CD4-positive, alpha-beta T cell (primary cell): ENCODE data around the gene PKD2L1. TPM values are rescaled to one million over a fixed set of nuclear protein-coding genes. Genes with fewer than 3 reads are reported as not detected.
"Not testable (repeated sequence)": the region's sequence is repeated elsewhere in the genome, so short reads cannot be mapped to it uniquely, and the experiment has no call there.

ENCODE experiments used
- ATAC-seq: fragments of 200-7000 bp; cut with Tn5 transposase; one replicate; pipeline ENCODE4 v1.10.0; 2022; ENCODE audit warnings: mild to moderate bottlenecking; ENCODE audit not compliant: poor library complexity
- CTCF ChIA-PET: fragments of 350-600 bp; sonication (Branson Sonifier 250); formaldehyde crosslinking; loops from one replicate; lab custom pipeline; 2021; ENCODE audit warnings: antibody characterized with exemption, inconsistent platforms; lab: Charles Lee
- POLR2A ChIA-PET: fragments of 350-600 bp; sonication (Branson Sonifier 250); formaldehyde crosslinking; loops from one replicate; lab custom pipeline; 2021; ENCODE audit warnings: antibody characterized with exemption, inconsistent platforms; lab: Charles Lee
- DNase-seq, 14 experiments: peaks; one replicate each; pipeline ENCODE4 v3.0.0-alpha.2; 2013 to 2020; ENCODE audit warnings: mixed read lengths in 2 of 14
- H3K27ac ChIP-seq, 2 donors: one replicate each; pipeline versions ENCODE4 v1.5.1 to v1.7.0; 2013; ENCODE audit warnings: low read length in 2 of 2, low read depth in 1 of 2, mild to moderate bottlenecking in 1 of 2
- H3K27me3 ChIP-seq, 2 experiments: 1 replicate in 1 of 2; 2 replicates in 1 of 2; pipeline versions ENCODE4 v1.6.1 to v1.7.0; 2013; ENCODE audit warnings: low read length in 2 of 2, control low read depth in 1 of 2, mild to moderate bottlenecking in 1 of 2, moderate library complexity in 1 of 2; ENCODE audit not compliant: insufficient read depth in 2 of 2, control insufficient read depth in 1 of 2
- H3K36me3 ChIP-seq: one replicate; pipeline ENCODE4 v1.6.1; 2013; ENCODE audit warnings: low read length, control low read depth; ENCODE audit not compliant: insufficient read depth
- H3K4me1 ChIP-seq: one replicate; pipeline ENCODE4 v1.6.1; 2013; ENCODE audit warnings: low read length, control low read depth; ENCODE audit not compliant: insufficient read depth
- H3K4me3 ChIP-seq: one replicate; pipeline ENCODE4 v1.5.1; 2013; ENCODE audit warnings: mild to moderate bottlenecking, low read length, moderate library complexity
- H3K9me3 ChIP-seq, 2 experiments: 1 replicate in 1 of 2; 2 replicates in 1 of 2; pipeline versions ENCODE4 v1.6.1 to v1.7.0; 2013; ENCODE audit warnings: low read length in 2 of 2, mild to moderate bottlenecking in 2 of 2, control low read depth in 1 of 2, moderate library complexity in 1 of 2; ENCODE audit not compliant: control insufficient read depth in 1 of 2, insufficient read depth in 1 of 2
- H3K27ac Mint-ChIP-seq: one replicate; pipeline ENCODE4 v1.8.0; 2020; ENCODE audit warnings: mixed read lengths
- H3K27me3 Mint-ChIP-seq: one replicate; pipeline ENCODE4 v1.8.0; 2021; ENCODE audit warnings: mixed read lengths
- H3K36me3 Mint-ChIP-seq: one replicate; pipeline ENCODE4 v1.8.0; 2021; ENCODE audit warnings: low read depth, mixed read lengths
- H3K4me1 Mint-ChIP-seq: one replicate; pipeline ENCODE4 v1.8.0; 2021; ENCODE audit warnings: low read depth, mixed read lengths
- H3K4me3 Mint-ChIP-seq: one replicate; pipeline ENCODE4 v1.8.0; 2020; ENCODE audit warnings: mild to moderate bottlenecking, mixed read lengths
- H3K9me3 Mint-ChIP-seq: one replicate; pipeline ENCODE4 v1.8.0; 2020; ENCODE audit warnings: mixed read lengths
- intact Hi-C, 2 experiments: fragments of 100-400 bp; cut with DNase I in 1 of 2; cut with micrococcal nuclease in 1 of 2; formaldehyde crosslinking; loops; one replicate each; pipeline versions ENCODE4 v1.15.1 to v1.9.0; 2023 to 2025; cut with DNase I, micrococcal nuclease
- polyA plus RNA-seq, 2 donors: library from polyadenylated mRNA; unstranded; fragments of 120-200 nt; gene quantifications; one replicate each; pipeline ENCODE4 v1.2.1, GENCODE V29; 2013
- total RNA-seq, 174 experiments: library from RNA in 2 of 174; stranded (reverse) in 2 of 174; gene quantifications; one replicate each; pipeline ENCODE4 v1.2.3 and lab custom pipeline; 2021 to 2026
- TF ChIP-seq, protein P1 (sequence below): fragments of 200-600 bp; IDR thresholded peaks from one replicate; pipeline ENCODE4 v1.8.0; 2022; ENCODE audit warnings: antibody characterized with exemption, mild to moderate bottlenecking

The PKD2L1 gene
- total RNA-seq (not detected), total RNA-seq (lab: John Stamatoyannopoulos, UW) (0 to 0.32 (median 0) reads per million in 172 experiments)
- not detected for polyA plus RNA-seq (2013, experiment 1 of 2)
- 0.05 TPM for polyA plus RNA-seq (2013, experiment 2 of 2)

DNA sequence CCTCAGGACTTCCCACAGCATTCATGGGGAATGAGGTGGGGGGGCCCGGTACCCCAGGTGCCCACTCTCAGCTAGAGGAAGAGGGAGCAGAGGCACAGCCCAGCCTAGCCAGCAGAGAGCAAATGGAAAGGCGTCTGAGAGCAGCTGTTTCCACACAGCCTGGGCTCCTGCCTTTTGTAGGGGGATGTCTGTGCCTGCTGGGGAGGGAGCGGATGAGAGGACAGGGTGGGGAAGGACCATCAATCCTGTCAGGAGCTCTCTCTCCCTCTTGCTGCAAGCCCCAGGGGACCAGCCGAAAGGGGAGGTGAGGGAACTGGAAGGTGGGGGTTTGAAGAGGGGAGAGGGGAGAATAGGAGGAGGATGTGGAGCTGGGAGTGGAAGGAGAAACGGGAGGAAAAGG, at the start of gene PKD2L1:
PKD2L1 (minus strand) TSS at position 150 of the 400 bp plus-strand sequence; CDS start at position 25, 125 bp downstream.
- ChIA-PET CTCF (interaction anchor here (1.4 kb wide), 1 partner anchor 189 kb away, joined by 4 read pairs; no protein-coding TSS in a partner anchor), POLR2A (no interaction called here)
- H3K27me3 ChIP-seq, result peaks cover 0 to 3% of the 10 kb centered on the region in 2 experiments
- H3K36me3 ChIP-seq, result no peaks in the 10 kb centered on the region
- no peak within 1 kb of the TSS for H3K27ac Mint-ChIP-seq
- H3K27ac ChIP-seq, result no peak within 1 kb of the TSS
- no peak within 1 kb of the TSS for H3K4me3 Mint-ChIP-seq
- ATAC-seq (no peak), DNase-seq (no peak)
- TF ChIP-seq, protein P1, sequence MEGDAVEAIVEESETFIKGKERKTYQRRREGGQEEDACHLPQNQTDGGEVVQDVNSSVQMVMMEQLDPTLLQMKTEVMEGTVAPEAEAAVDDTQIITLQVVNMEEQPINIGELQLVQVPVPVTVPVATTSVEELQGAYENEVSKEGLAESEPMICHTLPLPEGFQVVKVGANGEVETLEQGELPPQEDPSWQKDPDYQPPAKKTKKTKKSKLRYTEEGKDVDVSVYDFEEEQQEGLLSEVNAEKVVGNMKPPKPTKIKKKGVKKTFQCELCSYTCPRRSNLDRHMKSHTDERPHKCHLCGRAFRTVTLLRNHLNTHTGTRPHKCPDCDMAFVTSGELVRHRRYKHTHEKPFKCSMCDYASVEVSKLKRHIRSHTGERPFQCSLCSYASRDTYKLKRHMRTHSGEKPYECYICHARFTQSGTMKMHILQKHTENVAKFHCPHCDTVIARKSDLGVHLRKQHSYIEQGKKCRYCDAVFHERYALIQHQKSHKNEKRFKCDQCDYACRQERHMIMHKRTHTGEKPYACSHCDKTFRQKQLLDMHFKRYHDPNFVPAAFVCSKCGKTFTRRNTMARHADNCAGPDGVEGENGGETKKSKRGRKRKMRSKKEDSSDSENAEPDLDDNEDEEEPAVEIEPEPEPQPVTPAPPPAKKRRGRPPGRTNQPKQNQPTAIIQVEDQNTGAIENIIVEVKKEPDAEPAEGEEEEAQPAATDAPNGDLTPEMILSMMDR, result no peak
- H3K4me1 ChIP-seq, result peaks cover 5% of the 10 kb centered on the region
- peaks cover 16% of the 10 kb centered on the region for H3K27me3 Mint-ChIP-seq
- peaks cover 6% of the 10 kb centered on the region for H3K4me1 Mint-ChIP-seq
- H3K9me3 ChIP-seq, result no peaks in the 10 kb centered on the region
- H3K9me3 Mint-ChIP-seq, result no peaks in the 10 kb centered on the region
- intact Hi-C loops, result no loop called here
- H3K4me3 ChIP-seq, result no peak within 1 kb of the TSS
- H3K36me3 Mint-ChIP-seq, result no peaks in the 10 kb centered on the region

DNA sequence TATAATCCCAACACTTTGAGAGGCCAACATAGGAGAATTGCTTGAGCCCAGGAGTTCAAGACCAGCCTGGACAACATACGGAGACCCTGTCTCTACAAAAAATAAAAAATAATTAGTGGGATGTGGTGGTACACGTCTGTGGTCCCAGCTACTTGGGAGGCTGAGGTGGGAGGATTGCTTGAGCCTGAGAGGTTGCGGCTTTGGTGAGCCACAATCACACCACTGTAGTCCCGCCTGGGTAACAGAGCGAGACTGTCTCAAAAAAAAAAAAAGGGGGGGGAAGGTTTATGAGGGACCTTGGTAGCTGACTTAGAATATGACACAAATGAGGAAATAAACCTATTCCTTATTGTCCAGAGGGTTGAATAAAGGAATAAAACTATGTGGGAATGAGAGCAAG, 47.8 kb upstream of the PKD2L1 start:
- Histone ChIP-seq H3K27ac (no peak overlapping the region), H3K9me3 (no peaks in the 10 kb centered on the region), H3K36me3 (no peaks in the 10 kb centered on the region), H3K4me1 (peaks cover 20% of the 10 kb centered on the region), H3K27me3 (no peaks in the 10 kb centered on the region), H3K4me3 (no peak overlapping the region)
- POLR2A ChIA-PET, result no interaction called here
- intact Hi-C loops, result no loop called here
- Mint-ChIP-seq H3K4me3 (no peak overlapping the region), H3K27me3 (no peaks in the 10 kb centered on the region), H3K4me1 (no peaks in the 10 kb centered on the region), H3K27ac (no peak overlapping the region), H3K9me3 (no peaks in the 10 kb centered on the region), H3K36me3 (peaks cover 12% of the 10 kb centered on the region)
- TF ChIP-seq, protein P1, result no peak
- DNase-seq (no peak), ATAC-seq (no peak)
- CTCF ChIA-PET, result no interaction called here

GRCh38 chr10:100376656-100377055, 46.6 kb upstream of the PKD2L1 start:
- ATAC-seq, H3K27ac Mint-ChIP-seq, CTCF ChIA-PET, H3K27ac ChIP-seq, DNase-seq, H3K27me3 ChIP-seq, H3K4me3 Mint-ChIP-seq, H3K9me3 Mint-ChIP-seq, H3K4me1 Mint-ChIP-seq, POLR2A ChIA-PET, H3K9me3 ChIP-seq, intact Hi-C loops, H3K36me3 ChIP-seq, H3K36me3 Mint-ChIP-seq, H3K27me3 Mint-ChIP-seq, H3K4me3 ChIP-seq: not testable (repeated sequence)
- H3K4me1 ChIP-seq, result peaks cover 30% of the 10 kb centered on the region

- H3K27ac ChIP-seq, intact Hi-C loops, H3K36me3 ChIP-seq: not testable (repeated sequence)
Measured at GRCh38 chr10:100374677-100375353, 44.8 kb upstream of the PKD2L1 start.

More at GRCh38 chr10:100374677-100375353, 44.8 kb upstream of the PKD2L1 start:
- H3K27me3 Mint-ChIP-seq, H3K27ac Mint-ChIP-seq, H3K27me3 ChIP-seq, CTCF ChIA-PET, H3K9me3 ChIP-seq, H3K9me3 Mint-ChIP-seq, ATAC-seq, DNase-seq, POLR2A ChIA-PET, H3K4me3 Mint-ChIP-seq, H3K36me3 Mint-ChIP-seq, H3K4me3 ChIP-seq: not testable (repeated sequence)
- H3K4me1 ChIP-seq, result peaks cover 48% of the 10 kb centered on the region
- peaks cover 19% of the 10 kb centered on the region for H3K4me1 Mint-ChIP-seq
